Esophagus muscularis mucosa (tissue), 4 donors: ENCODE measurements around the gene GP1BA. TPM values are rescaled to one million over a fixed set of nuclear protein-coding genes. Genes with fewer than 3 reads are reported as not detected.
A peak's percentile ranks its signal among the peaks of the same experiment; 100 is the strongest.

ENCODE experiments used
- DNase-seq: peaks from one replicate; pipeline ENCODE4 v3.0.0-alpha.2; 2017; ENCODE audit errors: extremely low spot score
- H3K27ac ChIP-seq, 4 donors: fragments of 200-600 bp; sonication (generic); replicated peaks in 1 of 4; 1 replicate in 3 of 4; 2 replicates in 1 of 4; pipeline ENCODE4 v1.5.1; 2016 to 2019; ENCODE audit warnings: mild to moderate bottlenecking in 1 of 4
- H3K27me3 ChIP-seq, 4 donors: fragments of 200-600 bp; sonication (generic); one replicate each; pipeline versions ENCODE4 v1.5.1 to v1.6.0; 2016 to 2019
- H3K36me3 ChIP-seq, 4 donors: fragments of 200-600 bp; sonication (generic); one replicate each; pipeline ENCODE4 v1.5.1; 2016 to 2019
- H3K4me1 ChIP-seq, 4 donors: fragments of 200-600 bp; sonication (generic); one replicate each; pipeline ENCODE4 v1.5.1; 2016 to 2019
- H3K4me3 ChIP-seq, 4 donors: fragments of 200-600 bp; sonication (generic); 1 replicate in 2 of 4; 2 replicates in 2 of 4; pipeline ENCODE4 v1.5.1; 2016 to 2019; ENCODE audit warnings: mild to moderate bottlenecking in 4 of 4, moderate library complexity in 1 of 4
- H3K9me3 ChIP-seq, 4 donors: fragments of 200-600 bp; sonication (generic); 1 replicate in 3 of 4; 2 replicates in 1 of 4; pipeline ENCODE4 v1.5.1; 2016 to 2019
- CTCF ChIP-seq, 3 experiments: fragments of 200-600 bp in 2 of 3; fragments of 450-650 bp in 1 of 3; sonication (generic) in 2 of 3; IDR thresholded peaks; one replicate each; pipeline ENCODE4 v1.5.1; 2017 to 2019; ENCODE audit warnings: antibody characterized with exemption in 3 of 3, mild to moderate bottlenecking in 2 of 3, moderate library complexity in 1 of 3
- EP300 ChIP-seq: sonication (generic); formaldehyde crosslinking; IDR thresholded peaks from one replicate; pipeline ENCODE4 v1.6.1; 2017; ENCODE audit warnings: antibody characterized with exemption
- POLR2A ChIP-seq: fragments of 450-650 bp; IDR thresholded peaks from one replicate; pipeline ENCODE4 v1.6.1; 2017; ENCODE audit warnings: antibody characterized with exemption, moderate library complexity, mild to moderate bottlenecking, low read depth
- POLR2AphosphoS5 ChIP-seq, 2 donors: sonication (generic); formaldehyde crosslinking; IDR thresholded peaks; one replicate each; pipeline ENCODE4 v1.6.1; 2017; ENCODE audit warnings: antibody characterized with exemption in 2 of 2
- WGBS: methylation state at CpG from one replicate; pipeline ENCODE4 v1.1.5; 2018; 5-methylcytosine and 5-hydroxymethylcytosine counted together
- intact Hi-C: fragments of 100-400 bp; cut with DNase I; formaldehyde crosslinking; loops from one replicate; pipeline ENCODE4 v1.15.1; 2023
- total RNA-seq, 4 donors: library from RNA; depleted of rRNA; stranded (reverse); fragments of >200 nt; gene quantifications; one replicate each; pipeline versions ENCODE4 v1.1.0 to v1.2.1, GENCODE V29; 2016

The GP1BA gene
- total RNA-seq, 4 donors from 2014 or later: 0.33 TPM; not detected in 3

- Histone ChIP-seq H3K4me1 (peaks cover 49 to 85% (median 78%) of the 10 kb centered on the region in 4 donors), H3K27ac (peak overlapping the region; percentile 94 to 100 (median 98)), H3K4me3 (peak overlapping the region; percentile 87 to 100 (median 100)), H3K9me3 (peaks cover 0 to 2% (median 0%) of the 10 kb centered on the region in 4 donors), H3K27me3 (no peaks in the 10 kb centered on the region), H3K36me3 (peaks cover 17 to 57% (median 50%) of the 10 kb centered on the region in 4 donors)
- no peak for TF ChIP-seq EP300
- no peak for TF ChIP-seq POLR2A
- TF ChIP-seq CTCF (IDR thresholded peaks at IDR 0.05): no peak
- TF ChIP-seq POLR2AphosphoS5 (IDR thresholded peaks at IDR 0.05): no peak
- intact Hi-C loops: no loop called here
- DNase-seq: no peak
- WGBS: 24% methylated on average over 12 of the region's 16 CpGs
These were observed 14.4 kb downstream of the GP1BA start for GRCh38 chr17:4946312-4946976.

- H3K4me3 ChIP-seq: peak overlapping the region; percentile 87 to 100 (median 100)
- DNase-seq: no peak
- H3K36me3 ChIP-seq: peaks cover 17 to 55% (median 47%) of the 10 kb centered on the region in 4 donors
- no peaks in the 10 kb centered on the region for H3K27me3 ChIP-seq
- peak overlapping the region; percentile 94 to 100 (median 98) for H3K27ac ChIP-seq
- 1% methylated on average over 7 of the region's 7 CpGs for WGBS
- peaks cover 45 to 85% (median 78%) of the 10 kb centered on the region in 4 donors for H3K4me1 ChIP-seq
- peaks cover 0 to 2% (median 0%) of the 10 kb centered on the region in 4 donors for H3K9me3 ChIP-seq
- TF ChIP-seq CTCF (IDR thresholded peaks at IDR 0.05): no peak
- no peak for TF ChIP-seq POLR2AphosphoS5 (IDR thresholded peaks at IDR 0.05)
- no peak for TF ChIP-seq EP300
- TF ChIP-seq POLR2A: no peak
- intact Hi-C loops: no loop called here
These were observed 14.9 kb downstream of the GP1BA start for GRCh38 chr17:4947010-4947410.

DNA sequence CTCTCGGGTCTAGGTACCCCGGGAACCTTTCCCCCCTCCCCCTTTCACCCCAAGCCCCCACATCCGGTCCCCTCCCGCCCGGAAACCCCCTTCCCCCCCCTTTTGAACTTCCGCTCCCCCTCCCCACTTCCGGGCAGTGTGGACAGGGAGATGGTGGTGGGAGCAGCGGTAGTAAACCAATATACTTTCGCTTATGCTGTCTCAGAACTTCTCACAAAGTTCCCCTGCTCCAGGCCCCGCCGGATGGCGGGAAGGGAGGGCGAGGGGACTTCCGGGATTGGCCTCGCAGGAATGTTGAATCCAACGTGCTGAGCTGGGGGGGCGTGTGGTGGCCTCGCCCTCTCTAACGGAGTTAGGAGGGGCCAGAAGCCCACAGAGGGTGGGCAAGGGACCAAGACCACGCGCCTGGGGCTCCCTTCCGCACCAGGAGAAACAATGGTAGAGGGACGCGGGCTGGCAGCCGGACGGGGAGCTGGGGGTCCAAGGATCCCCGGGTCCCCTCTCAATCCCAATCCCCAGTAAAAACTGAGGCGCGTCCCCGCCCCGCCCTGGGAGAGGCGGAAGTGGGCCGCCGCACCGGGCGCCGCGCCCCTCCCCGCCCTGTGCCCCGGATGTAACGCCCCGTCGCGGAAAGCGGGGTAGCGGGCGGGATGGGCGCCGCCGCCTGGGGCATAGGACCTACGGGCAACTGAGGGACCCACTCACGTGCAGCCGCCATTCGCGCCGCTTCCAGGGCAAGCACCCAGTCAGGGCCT lies 15.5 kb downstream of the GP1BA start:
- H3K9me3 ChIP-seq: peaks cover 0 to 2% (median 0%) of the 10 kb centered on the region in 4 donors
- H3K4me1 ChIP-seq: peaks cover 45 to 80% (median 74%) of the 10 kb centered on the region in 4 donors
- peak overlapping the region; percentile 94 to 100 (median 98) for H3K27ac ChIP-seq
- peak overlapping the region; percentile 87 to 100 (median 100) for H3K4me3 ChIP-seq
- 0% methylated on average over 15 of the region's 56 CpGs for whole genome bisulfite sequencing
- peaks cover 17 to 50% (median 42%) of the 10 kb centered on the region in 4 donors for H3K36me3 ChIP-seq
- TF ChIP-seq POLR2AphosphoS5 (IDR thresholded peaks at IDR 0.05): peak; percentile 33 to 52
- TF ChIP-seq POLR2A: no peak
- DNase-seq: no peak
- intact Hi-C loops: loop anchor here (2.0 kb wide), 1 partner anchor 19 kb away; the partner anchor contains the start of gene SPAG7
- H3K27me3 ChIP-seq: no peaks in the 10 kb centered on the region

- TF ChIP-seq CTCF (IDR thresholded peaks at IDR 0.05): no peak
- TF ChIP-seq EP300: no peak
- TF ChIP-seq POLR2A: peak; percentile 89
- peak; percentile 28 to 94 for TF ChIP-seq POLR2AphosphoS5 (IDR thresholded peaks at IDR 0.05)
- peaks cover 45 to 72% (median 68%) of the 10 kb centered on the region in 4 donors for H3K4me1 ChIP-seq
- H3K36me3 ChIP-seq: peaks cover 10 to 42% (median 34%) of the 10 kb centered on the region in 4 donors
- intact Hi-C loops: loop anchor here (2.0 kb wide), 1 partner anchor 18 kb away; the partner anchor contains the start of gene SPAG7
- DNase-seq: peak; percentile 99
- 0% methylated on average over 12 of the region's 59 CpGs for WGBS
- peak within 1 kb of the TSS; percentile 94 to 100 (median 98) for H3K27ac ChIP-seq
- no peaks in the 10 kb centered on the region for H3K27me3 ChIP-seq
- H3K4me3 ChIP-seq: peak within 1 kb of the TSS; percentile 87 to 100 (median 100)
- H3K9me3 ChIP-seq: peaks cover 0 to 2% (median 0%) of the 10 kb centered on the region in 4 donors
These were observed 16.3 kb downstream of the GP1BA start, which contains the start of gene PFN1 for GRCh38 chr17:4948166-4948930. PFN1 (minus strand) TSS chr17:4948530; CDS start chr17:4948394, 136 bp downstream.
